Activated CD4-positive, alpha-beta T cell treated with anti-CD3 and anti-CD28 coated beads, Interleukin-2, amount 50 U/mL, for 48 hours (primary cell): Measurements from ENCODE around the gene MLLT10.
"Not testable (repeated sequence)": the region's sequence is repeated elsewhere in the genome, so short reads cannot be mapped to it uniquely, and the experiment has no call there.

ENCODE experiments used
- DNase-seq, 2 experiments: peaks; one replicate each; pipeline ENCODE4 v3.0.0-alpha.2; 2020

The MLLT10 gene

DNA sequence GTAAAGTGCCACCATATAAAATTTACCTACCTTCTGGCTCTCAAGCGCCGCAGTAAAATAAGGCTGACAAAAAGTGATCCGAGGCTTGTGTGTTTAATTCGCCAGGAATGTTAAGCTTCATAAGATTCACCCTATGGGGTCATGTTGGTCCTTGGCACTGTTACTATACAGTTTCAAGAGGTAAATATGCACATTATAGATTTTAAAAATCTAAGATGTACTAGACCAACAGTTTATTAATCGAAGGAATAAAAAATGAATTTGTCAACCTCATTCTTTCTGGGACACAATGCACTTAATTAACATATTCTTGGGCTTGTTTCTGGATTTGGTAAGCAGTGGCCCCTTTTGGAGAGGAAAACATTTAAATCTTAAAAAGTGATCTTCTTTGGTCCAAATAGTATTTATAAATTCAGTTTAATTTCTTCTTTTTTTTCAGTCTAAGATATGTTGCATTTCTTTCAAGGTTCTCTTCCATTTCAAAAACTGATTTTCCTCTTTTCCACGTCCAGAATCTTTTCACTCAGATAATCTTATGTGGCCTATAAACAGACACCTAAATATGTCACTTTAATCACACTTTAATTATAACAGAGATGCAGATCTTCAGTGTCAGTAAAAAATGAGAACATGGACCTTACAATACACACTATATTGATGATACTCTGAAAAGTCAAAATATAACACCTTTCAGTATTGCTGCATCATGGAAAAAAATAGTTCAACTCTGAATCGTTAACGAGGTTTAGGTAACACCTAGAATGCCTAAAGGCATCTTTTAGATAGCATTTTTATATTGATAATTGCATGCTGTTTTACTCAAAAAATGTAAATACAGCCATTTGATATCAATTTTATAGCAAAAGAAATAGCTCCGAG lies 4.8 kb upstream of the MLLT10 start:
- no peak for DNase-seq

DNA sequence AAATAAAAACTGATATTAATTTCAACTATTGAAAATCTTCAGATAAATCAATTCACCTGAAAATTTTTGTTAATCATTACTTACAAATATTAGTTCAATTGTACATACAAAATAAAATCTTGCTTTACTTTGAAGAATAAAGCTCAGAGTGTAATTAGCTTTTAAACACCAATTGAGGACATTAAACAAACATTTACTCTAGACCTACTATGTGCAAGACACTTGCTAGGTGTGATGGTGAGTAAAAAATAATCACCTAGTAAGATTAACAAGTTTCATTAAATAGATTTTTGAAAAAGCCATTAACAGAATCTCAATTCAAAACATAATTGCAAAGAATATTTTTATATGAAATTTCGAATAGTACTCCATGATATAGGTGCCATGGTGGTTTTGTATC lies 3.9 kb upstream of the MLLT10 start:
- no peak for DNase-seq

DNA sequence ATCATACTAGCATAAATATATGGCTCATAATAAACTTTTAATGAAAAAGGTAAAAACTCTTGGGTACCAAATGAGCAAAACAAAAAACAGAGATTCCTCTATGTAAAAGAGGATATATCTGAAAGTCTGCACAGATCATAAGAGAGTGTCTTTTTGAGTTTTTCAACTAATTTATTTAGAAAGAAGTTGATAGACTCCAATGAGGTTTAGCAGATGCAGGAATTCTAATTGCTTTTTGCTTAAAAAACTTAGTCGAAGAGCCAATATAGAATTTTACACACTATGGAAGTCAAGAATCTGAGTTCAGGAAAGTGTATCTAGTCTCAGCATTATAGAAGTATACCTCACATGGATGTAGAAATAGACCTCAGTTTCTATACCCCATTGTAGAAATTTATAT lies 3.4 kb upstream of the MLLT10 start:
- no peak for DNase-seq

DNA sequence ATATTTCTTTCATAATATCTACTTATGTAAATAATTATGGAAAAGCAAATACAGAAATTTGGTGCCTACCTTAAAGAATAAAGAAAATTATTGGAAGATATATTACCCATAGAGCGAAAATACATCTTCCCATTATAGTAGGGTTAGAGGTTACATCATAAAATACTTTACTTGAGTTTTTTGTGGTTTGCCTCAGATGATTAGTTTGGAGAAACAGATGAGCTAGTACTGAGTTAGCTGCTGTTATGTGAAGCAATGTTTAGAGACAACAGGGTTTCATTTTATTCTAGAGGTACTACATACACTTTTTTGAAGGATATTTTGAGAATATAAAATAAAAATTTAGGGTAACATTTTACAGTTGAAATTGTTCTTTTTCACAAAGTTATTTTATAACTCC lies 2.9 kb upstream of the MLLT10 start:
- no peak for DNase-seq

DNA sequence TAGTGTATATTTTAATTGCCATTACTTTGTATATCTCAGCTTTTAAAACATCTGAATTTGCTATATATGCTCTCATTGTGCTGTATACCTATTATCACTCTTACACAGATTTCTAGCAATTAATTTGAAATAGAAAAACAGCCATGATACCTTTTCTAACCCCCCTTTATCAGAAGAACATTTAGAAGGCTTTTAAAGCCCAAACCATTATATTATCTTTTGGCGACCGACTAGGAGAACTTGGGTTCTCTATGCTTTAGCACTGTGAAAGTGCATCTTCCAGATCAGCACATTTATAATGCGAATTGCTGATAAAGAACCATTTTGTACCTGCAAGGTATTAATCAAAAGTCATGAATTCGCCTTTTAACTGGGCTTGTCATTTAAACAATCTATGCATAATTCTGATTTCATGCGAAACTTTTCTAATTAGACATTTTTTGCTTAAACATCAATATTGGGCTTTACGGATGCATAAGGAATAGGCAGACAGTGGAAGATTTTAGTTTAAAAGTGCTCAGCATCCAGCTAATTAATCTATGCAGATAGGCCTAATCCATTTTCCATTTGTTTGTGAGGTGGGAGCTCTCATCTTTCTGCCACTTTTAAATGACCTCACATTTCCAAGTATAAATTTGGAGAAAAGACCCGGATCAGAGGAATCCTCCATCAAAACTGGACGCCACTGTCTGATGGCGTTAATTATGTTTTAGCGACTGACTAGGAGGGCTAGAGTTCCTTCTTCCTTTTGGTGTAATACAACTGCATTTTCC lies 1.2 kb upstream of the MLLT10 start:
- no peak for DNase-seq

DNA sequence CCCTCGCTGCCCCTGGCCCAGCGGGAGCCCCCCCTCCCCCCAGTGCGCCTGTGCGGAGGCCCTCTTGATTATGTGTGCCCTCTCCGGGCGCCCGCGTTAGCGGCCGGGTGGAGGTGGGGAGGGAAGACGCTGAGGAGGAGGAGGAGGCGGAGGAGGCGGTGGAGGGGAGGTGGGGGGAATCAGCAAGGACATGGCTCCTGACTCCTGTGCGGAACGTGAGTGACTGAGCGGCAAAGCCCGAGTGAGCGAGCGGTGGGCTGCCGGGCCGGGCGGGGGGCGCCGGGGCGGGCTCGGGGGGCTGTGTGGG lies 201 bp downstream of the MLLT10 start:
- no peak for DNase-seq

DNA sequence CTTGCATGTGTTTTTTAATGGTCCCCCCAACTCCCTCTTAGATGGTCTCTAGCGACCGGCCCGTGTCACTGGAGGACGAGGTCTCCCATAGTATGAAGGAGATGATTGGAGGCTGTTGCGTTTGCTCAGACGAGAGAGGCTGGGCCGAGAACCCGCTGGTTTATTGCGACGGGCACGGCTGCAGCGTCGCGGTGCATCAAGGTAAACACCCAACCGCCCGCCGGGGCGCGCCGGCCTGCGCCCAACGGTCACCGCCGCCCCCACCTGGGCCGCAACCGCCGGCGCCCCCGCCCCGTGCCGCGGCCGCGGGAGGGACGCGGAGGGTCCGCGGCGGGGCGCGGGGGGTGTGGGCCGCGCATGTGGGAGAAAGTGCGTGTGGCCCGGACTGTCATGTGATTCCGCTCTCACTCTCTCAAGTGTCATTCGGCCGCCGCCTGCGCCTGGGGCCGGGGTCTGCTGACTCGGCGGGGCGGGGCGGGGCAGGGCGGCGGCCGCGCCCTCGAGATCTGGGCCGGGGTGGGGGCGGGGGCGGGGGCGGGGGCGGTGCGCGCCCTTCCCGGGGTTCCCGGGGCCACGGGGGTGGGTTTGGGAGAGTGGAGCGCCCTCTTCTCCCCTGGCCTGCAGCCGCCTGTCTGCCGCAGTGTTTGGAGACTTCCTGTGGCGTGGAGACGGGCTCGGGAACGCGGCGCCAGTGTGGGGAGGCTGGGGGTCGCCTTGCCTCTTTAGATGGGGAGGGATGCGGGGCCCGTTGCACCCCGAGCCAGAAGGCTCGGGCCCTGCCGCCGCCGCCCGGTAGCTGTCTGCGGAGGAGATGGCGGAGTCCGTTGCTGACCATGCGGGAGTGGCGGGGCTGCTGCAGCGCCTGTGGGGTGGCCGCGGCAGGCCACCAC lies 817 bp downstream of the MLLT10 start:
- DNase-seq: peak; percentile 49 to 50

DNA sequence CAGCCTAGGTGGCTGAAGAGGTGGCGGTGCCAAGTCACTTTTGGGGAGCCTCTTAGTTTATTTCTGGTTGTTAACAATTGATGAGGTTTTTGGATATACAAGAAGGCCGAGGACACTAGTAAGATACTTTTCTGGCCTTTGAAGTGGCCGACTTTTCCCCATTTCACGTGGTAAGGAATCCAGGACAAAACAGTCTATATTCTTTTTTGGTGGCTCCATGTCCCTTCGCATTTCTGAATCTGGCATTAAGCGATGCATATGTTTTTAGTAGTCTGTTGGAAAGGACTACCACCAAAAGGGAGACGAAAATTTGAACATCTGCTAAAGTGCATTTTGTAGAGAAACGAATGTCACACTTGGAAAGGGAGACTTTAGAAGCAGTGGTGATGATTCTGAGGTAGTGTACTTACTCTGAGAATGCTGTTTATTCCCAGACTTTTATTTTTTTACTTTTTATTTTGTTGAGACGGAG lies 1.5 kb downstream of the MLLT10 start:
- DNase-seq: no peak

DNA sequence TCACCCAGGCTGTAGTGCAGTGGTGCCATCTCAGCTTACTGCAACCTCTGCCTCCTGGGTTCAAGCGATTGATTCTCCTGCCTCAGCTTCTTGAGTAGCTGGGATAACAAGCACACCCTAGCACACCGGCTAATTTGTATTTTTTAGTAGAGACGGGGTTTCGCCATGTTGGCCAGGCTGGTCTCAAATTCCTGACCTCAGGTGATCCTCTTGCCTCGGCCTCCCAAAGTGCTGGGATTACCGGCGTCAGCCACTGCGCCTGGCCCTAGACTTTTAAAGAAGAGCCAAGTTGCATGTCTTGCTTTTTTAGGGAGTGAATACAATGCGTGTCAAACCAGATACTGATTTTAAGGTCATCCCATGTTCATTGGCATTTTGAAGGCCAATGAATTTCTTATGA lies 1.9 kb downstream of the MLLT10 start:
- DNase-seq: not testable (repeated sequence)

DNA sequence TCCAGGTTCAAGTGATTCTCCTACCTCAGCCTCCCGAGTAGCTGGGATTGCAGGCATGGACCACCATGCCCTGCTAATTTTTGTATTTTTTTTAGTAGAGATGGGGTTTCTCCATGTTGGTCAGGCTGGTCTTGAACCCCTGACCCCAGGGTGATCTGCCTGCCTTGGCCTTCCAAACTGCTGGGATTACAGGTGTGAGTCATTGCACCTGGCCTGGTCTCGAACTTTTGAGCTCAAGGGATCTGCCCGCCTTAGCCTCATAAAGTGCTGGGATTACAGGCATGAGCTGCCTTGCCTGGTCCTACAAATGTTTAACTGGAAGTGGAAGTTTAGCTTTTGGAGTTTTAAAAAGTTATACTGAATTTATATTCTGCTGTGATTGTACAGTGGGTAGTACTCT lies 2.8 kb downstream of the MLLT10 start:
- no peak for DNase-seq

DNA sequence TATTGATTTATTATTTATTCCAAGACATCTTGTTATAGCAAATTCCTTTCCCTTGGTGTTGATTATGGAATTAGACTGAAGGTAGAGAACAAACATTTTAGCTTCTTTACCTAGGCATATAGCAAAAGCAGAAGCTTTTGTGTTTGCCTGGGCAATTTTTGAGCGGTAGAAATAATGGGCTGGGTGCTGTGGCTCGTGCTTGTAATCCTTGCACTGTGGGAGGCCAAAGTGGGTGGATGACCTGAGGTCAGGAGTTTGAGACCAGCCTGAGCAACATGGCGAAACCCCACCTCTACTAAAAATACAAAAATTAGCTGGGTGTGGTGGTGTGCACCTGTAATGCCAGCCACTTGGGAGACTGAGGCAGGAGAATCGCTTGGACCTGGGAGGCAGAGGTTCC lies 6.7 kb downstream of the MLLT10 start:
- DNase-seq: not testable (repeated sequence)

DNA sequence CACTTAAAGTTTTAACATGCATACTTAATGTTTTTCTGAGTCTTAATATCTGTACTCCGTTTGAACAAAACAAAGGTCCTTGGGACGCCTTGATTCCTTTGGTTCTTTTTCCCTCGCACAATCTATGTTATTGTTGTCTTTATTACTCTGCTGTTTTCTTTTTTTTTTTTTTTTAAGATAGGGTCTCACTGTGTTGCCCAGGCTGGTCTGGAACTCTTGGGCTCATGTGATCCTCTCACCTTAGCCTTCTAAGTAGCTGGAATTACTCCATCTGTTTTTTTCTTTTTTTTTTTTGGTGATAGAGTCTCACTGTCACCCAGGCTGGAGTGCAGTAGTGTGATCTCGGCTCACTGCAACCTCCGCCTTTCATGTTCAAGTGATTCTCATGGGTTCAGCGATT lies 13.2 kb downstream of the MLLT10 start:
- no peak for DNase-seq

DNA sequence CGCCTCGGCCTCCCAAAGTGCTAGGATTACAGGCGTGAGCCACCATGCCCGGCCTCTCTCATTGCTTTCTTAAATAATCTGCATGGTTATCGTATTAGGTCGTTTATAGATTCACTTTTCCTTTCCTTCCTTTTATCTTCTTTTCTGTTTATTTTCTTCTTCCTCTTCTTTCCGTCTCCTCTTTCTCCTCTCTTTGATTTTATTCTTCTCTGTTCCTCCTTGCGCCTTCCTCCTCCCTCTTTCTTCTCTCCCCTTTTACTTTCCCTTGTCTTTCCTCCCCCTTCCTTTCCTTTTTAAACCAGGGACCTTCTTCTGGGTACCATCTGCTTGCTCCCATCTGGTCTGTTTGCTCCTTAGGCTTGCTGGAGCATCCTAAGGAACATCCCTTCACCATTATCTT lies 18.6 kb downstream of the MLLT10 start:
- no peak for DNase-seq

DNA sequence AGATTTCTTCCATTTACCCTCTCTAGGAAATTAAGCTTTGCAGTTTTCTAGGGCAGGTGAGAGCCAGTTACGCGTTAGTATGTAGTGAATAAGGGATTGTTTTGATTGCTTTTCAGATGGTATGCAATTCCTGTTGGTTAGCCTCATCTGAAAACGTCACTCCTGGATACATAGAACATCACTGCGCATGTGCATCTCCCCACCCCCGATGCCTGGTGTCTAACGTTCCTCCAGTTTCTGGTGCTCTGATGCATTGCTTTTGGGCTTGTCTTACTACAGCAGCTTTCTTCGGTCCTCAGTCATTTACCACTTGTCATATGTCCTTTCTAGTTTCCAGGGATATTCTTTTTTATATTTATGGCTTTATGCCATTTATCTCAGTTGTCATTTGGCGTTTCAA lies 22.5 kb downstream of the MLLT10 start:
- no peak for DNase-seq

DNA sequence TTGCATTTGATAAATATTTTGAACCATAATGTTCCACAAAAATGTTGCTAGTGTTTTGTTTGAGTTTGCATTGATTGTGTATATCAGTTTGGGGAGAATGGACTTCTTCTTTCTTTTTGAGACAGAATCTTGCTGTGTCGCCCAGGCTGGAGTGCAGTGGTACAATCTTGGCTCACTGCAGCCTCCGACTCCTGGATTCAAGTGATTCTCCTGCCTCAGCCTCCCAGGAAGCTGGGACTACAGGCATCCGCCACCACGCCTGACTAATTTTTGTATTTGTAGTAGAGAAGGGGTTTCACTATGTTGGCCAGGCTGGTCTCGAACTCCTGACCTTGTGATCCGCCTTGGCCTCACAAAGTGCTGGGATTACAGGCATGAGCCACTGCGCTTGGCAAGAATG lies 25.0 kb downstream of the MLLT10 start:
- DNase-seq: not testable (repeated sequence)

DNA sequence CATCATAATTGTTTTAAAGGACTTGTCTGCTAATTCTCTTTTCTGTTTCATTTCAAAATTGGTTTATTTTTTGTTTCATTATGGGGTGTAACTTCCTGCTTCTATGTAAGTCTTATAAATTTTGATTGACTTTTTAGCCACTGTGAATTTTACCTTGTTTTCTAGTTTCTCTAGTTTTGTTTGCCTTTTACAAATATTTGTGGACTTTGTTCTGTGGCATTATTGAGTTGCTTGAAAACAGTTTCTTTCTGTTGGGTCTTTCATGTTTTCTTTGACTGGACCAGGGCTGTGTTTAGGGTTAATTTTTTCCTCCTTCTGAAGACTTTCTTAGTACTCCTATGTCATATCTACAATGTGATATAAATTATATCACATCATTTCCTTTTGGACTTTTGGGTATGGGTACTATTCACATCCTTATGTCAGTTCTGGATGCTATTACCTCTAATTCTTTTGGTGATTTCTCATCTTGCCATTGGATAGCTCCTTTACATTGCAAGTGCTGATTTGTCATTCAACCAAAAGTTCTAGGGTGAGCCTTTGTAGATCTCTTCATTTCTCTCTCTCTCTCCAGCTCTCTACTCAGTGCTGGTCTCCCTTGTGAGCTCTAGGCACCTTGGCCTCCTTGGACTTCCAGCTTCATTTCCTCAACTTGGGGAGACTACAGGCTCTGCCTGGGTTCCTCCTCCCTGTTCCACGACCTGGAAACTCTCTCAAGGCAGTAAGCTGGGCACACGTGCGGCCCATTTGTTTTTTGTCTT lies 36.9 kb downstream of the MLLT10 start:
- no peak for DNase-seq

DNA sequence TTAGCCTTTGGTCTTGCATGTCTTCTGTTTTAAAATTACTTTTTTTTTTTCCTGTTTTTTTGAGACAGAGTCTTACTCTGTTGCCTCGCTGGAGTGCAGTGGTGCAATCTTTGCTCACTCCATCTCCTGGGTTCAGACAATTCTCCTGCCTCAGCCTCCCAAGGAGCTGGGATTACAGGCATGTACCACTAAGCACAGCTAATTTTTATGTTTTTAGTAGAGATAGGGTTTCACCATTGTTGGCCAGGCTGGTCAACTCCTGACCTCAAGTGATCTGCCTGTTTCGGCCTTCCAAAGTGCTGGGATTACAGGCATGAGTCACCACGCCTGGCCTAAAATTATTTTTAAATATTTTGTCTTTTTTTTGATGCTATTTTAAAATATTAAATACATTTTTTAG lies 38.5 kb downstream of the MLLT10 start:
- no peak for DNase-seq

DNA sequence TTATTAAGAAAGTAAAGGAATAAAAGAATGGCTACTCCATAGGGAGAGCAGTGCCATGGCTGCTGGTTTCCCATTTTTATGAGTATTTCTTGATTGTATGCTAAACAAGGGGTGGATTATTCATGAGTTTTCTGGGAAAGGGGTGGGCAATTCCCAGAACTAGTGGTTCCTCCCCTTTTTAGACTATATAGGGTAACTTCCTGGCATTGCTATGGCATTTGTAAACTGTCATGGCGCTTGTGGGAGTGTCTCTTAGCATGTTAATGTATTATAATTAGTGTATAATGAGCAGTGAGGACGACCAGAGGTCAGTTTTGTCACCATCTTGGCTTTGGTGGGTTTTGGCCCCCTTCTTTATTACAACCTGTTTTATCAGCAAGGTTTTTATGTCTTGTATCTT lies 40.5 kb downstream of the MLLT10 start:
- not testable (repeated sequence) for DNase-seq

DNA sequence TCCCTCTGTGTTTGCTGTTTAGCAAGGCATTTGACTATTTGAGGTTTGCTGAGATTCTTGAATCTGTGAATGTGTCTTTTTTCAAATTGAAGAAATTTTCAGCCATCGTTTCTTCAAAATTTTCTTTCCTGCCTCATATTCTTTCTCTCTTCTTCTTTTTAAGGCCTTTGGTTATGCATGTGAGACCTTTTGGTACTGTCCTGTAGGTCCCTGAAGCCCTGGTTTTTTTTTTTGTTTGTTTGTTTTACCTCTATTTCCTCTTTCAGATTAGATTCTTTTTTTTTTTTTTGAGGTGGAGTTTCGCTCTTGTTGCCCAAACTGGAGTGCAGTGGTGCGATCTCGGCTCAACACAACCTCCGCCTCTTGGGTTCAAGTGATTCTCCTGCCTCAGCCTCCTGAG lies 45.3 kb downstream of the MLLT10 start:
- no peak for DNase-seq

DNA sequence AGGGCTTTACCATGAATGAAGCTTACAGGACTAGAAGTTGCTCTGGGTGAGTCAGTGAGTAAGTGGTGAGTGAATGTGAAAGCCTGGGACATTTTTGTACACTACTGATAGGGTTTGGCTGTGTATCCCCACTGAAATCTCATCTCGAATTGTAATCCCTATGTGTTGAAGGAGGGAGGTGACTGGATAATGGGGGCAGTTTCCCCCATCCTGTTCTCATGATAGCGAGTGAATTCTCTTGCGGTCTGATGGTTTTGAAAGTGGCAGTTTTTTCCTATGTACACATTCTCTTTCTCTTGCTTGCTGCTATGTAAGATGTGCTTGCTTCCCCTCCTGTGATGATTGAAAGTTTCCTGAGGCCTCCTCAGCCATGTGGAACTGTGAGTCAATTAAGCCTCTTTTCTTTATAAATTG lies 47.4 kb downstream of the MLLT10 start:
- peak; percentile 12 to 46 for DNase-seq

DNA sequence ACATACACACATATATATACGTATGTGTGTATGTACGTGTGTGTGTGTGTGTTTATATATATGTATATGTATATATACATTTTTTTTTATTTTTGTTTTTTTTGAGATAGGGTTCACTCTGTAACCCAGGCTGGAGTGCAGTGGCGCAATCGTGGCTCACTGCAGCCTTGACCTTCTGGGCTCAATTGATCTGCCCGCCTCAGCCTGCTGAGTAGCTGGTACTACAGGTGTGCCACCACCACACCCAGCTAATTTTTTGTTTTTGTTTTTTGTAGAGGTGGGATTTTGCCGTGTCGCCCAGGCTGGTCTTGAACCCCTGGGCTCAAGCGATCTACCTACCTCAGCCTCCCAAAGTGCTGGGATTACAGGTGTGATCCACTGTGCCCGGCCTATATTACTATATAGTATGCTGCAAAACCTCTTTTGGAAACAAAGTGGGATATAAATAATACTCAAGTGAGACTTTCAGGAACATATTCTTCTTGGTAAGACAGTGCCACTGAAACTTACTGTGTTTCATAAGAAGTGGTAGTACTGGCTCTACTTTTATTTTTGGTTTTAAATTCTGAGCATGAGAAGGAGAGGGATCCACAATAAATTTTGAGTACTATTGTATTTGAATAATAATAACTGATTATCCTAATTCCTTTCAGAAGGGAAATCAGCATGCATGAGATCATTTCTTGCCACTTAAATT lies 51.0 kb downstream of the MLLT10 start:
- no peak for DNase-seq

DNA sequence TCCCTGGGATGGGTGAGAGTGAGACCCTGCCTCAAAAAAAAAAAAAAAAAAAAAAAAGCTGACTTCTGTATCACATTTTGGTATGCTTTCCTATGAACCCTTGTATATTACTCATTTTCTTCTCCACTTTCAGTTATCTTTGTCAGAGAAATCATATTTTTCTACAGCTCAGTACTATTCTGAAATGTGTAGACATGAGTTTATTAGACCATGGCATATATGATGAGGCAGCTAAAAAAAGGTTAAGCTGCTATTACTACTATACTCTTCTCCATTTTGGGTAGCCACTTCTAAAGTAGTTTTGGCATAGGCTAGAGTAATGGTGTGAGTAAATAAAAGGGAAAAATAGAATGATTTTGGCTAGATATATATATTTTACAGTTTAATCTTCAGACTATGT lies 53.4 kb downstream of the MLLT10 start:
- DNase-seq: no peak
